HG03558 (cell line): ENCODE measurements around the gene FAM222A.

Source experiments
- ATAC-seq: cut with Tn5 transposase; IDR thresholded peaks from one replicate; pipeline ENCODE4 v1.9.1; 2021; ENCODE audit warnings: moderate number of reproducible peaks; ENCODE audit not compliant: unreplicated experiment; ENCODE audit errors: extremely low read depth

FAM222A gene

DNA sequence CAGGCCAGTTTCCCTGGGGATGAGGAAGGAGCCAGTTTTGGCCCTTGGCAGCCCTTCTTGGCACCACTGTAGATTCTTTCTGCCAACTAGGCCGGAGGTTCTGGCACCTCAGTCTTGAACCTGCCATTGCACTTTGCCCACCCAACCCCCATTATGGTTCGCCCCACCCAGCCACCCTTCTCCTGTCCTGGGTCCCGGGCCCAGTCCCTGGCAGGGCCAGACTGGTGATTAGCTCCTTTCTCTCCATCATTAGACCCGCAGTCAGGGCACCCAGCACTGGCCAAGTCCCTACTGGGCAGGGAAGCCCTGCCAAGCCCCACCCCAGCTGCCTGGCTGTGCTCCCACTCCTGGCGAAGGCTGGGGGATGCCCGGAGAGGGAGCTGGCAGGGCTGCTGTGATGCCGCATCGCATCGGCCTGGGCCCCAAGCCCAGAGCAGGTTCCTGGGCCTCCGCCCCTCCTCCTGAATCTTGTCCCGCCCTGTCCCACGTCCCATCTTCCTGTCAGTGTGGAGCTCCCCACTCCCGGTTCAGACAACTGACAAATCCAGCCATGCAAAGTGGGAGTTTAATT is 9.8 kb downstream of the FAM222A start:
- ATAC-seq = no peak

DNA sequence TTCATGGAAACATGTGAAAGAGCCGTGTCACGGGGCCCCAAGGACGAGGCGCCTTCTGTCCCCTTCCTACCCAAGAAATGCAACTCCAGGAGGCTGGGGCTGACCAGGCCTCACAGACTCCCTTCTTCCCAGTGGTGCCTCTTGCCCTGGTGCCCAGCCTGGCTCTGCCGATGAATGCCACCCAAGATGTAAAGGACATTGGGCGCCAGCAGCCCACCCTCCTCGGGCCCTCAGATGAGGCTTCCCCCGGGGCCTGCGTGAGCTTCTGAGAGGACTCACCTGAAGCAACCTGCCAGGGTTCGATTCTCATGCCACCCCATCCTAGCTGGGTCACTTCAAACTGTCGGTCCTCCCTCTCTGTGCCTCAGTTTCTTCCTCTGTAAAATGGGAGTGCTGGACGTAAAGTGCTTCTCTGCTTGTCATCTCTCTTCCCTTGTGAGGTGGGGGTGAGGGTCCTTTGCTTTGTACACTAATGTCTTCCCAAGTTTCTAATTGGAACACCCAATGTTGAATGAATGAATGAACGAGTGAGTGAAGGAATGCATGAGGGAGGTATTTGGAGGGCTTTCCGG is 10.8 kb downstream of the FAM222A start:
- ATAC-seq = no peak

DNA sequence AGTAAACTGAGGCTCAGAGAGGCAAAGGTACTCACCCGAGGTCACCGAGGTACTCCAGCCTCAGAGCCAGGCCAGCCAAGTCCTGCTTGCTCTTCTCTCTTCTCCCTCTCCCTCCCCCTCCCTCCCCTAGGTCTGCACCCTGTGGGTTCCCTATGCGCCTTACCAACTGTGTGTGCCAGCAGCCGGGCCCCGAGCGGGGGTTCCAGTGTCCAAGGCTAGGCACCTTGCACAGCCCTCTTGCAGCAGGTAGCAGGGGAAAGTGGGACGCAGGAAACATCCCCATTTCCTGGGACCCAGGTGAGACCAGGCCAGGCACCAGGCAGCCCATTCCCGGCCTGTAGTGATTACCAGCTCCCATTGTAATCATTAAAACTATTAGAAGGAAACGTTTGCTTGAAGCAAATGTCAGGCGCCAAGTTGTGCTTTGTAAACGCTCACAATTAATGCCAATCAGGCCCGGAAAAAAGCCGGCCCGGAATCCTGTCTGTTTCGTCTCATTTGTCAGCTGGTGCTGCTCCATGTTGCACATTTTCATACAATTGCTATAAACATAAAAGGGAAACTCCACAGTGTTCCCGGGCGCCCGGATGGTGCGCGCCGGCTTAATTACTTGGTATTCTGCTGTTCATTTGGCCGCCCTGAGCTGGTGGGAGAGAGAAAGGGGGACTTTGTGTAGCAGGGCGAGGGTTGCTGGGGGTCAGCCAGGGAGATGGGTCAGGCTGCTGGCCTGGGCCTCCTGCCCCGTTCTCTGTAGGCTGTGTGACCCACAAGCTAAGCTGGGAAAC is 11.9 kb downstream of the FAM222A start:
- ATAC-seq = no peak

DNA sequence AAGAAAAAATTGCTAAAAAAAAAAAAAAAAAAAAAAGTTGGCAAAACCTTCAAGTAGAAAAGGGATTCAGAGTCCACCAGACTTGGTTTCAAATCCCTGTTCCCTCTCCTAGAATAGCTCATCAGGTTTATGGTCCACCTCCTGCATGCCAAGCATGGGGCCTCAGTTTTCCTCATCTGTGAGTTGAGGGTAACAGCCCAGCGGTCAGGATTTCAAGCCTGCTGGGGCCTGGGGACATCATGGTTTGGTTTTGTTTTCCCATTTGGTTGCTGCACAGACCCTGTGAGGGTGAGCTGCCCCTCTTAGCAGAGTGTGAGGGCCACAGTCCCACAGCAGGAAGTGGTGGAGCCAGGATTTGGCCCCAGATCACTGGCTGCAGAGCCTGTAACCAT is 12.5 kb downstream of the FAM222A start:
- no peak for ATAC-seq

DNA sequence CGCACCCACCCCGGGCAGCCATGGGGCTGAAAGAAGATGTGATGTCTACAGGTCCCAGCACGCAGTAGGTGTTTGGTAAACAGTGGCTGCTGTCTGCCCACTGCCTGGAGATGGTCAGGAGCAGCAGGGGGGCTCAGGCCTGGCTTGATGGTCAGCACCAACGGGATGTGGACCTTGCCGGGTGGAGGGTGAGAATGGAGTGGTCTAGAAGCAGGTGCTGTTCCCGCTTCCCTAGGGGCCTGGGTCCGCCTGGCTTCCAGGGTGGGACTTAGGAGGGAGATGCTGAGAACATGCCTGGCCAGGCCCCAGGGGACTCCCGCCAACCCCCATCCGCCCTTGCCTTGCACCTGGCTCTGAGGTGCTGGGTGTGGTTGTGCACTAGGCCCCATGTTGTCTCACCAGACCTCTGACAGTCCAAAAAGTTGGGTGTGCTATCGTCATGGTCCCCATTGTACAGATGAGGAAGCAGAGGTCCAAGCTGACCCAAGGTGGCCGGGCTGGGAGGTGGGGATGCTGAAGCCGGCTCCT is 12.9 kb downstream of the FAM222A start:
- no peak for ATAC-seq

DNA sequence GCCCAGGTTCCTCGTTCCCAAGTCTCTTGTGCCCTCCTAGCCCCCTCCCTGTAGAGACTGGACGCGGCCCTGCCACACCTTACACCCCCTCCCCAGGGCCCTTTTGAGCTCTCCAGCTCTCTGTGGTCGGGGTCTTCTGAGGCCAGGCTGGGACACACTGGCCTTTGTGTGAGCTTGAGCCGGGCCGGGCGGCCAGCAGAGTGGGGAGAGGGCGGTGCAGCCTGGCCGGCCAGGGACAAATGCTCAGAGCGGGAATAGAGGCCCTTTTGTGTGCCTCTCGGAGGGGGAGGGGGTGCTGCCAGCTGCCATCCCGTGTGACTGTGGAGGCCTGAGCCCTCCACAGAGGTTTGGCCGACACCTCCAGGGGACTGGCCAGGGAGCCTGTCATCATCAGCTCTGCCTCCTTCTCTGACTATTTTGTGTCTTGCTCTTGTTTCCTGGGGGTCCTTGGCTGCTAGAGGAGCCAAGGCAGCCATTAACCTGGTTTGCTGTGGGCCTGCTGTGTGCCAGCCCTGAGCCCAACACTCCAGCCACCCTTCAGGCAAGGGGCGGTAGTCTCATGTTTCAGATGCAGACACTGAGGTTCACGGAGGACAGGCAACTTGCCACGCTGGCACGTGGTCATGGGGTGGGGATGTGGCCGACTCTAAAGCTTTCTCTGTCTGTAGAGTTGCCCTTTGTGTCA is 13.6 kb downstream of the FAM222A start:
- ATAC-seq = no peak

DNA sequence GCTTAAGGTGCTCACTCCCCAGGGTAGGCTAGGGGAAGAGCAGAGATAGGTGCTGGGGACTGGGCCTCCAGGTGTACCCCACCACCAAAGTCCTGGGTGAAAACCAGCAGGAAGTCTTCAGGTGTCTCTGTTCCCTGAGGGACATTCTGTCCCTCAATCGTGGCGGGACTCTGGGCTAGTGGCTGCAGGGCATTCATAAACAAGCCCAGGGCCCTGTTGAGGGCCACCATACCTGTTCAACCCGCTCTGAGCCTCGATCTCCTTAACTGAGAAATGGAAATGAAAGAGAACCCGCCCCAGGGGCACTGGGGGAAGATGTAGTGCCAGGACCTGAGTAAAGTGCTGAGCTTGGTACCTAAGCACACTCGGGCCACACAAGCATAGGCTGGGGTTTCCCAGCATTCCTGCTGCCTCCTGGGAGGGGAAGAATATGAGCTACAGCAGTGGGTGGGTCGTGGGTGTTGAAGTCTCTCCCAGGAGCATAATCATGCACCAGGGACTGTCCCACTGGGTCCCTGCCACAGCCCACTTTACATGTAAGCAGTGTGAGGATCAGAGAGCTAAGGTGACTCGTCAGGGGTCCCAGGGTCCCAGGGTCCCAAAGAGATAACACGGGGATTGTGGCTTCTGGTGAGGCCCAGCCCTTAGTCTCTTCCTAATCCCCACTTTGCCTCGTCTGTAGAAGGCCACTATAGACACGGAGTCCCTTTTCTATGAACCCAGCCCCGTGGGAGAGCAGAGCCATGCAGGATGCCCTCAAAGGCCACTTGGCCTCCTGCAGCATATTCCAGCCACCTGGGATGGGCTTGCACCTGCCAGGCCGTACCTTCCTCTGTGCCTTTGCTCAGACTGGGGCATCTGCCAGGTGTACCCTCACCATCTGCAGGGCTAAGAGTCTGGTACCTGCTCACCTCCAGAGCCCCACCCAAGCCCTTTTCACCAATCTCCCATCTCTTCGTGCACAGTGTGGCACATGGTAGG is 14.4 kb downstream of the FAM222A start:
- no peak for ATAC-seq

DNA sequence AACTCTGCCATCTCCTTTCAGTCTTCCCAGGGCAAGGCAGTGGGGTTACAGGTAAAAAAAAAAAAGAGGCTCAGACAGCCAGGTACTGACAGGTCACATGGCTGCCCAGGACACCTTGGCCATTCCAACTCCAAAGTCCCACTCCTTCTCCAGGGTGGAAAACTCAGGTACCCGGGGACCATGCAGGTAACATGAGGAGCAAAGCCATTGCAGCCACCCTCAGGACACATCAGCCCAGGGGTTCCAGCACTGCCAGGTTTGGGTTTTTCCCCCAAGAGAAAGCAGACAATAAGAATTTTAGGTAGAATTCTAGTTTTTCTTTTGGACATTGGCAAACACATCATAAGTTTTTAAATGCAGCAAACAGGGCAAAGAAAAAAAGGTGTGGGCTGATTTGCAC is 15.3 kb downstream of the FAM222A start:
- no peak for ATAC-seq

DNA sequence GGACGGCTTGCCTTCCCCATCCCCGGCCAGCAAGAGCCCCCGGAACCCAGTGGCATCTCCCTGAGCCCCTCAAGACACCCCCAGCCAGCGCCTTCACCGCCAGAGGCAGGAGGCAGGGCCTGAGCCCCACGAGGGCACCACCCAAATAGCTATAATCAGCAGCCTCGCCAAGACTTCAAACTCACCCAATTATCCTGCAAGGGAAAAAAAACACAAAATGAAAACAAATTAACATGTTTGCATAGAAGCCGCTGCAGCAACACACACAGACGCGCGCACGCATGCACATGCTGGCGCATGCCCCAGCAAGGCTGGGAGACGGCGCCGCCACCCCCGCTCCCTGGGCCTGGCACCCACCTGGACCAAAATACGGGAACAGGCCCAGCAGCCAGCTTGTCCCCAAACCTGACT is 15.8 kb downstream of the FAM222A start:
- ATAC-seq = no peak

DNA sequence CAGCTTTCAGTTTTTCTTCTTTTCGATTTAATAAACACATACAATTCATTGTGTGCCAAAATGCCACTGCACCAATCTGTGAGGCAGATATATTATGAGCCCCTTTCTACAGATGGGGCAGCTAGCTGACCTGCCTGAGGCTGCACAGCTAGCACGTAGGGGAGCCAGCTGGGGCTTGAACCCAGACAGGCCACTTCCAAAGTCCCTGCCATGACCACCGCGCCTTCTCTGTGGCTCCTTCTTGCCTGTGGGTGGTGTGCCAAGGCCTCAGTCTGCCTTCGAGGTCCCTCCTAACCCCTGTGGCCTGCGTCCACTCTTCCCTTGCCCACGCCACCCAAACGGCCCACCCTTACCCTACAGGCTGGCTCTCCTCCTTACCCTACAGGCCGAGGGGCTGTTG is 16.2 kb downstream of the FAM222A start:
- no peak for ATAC-seq

DNA sequence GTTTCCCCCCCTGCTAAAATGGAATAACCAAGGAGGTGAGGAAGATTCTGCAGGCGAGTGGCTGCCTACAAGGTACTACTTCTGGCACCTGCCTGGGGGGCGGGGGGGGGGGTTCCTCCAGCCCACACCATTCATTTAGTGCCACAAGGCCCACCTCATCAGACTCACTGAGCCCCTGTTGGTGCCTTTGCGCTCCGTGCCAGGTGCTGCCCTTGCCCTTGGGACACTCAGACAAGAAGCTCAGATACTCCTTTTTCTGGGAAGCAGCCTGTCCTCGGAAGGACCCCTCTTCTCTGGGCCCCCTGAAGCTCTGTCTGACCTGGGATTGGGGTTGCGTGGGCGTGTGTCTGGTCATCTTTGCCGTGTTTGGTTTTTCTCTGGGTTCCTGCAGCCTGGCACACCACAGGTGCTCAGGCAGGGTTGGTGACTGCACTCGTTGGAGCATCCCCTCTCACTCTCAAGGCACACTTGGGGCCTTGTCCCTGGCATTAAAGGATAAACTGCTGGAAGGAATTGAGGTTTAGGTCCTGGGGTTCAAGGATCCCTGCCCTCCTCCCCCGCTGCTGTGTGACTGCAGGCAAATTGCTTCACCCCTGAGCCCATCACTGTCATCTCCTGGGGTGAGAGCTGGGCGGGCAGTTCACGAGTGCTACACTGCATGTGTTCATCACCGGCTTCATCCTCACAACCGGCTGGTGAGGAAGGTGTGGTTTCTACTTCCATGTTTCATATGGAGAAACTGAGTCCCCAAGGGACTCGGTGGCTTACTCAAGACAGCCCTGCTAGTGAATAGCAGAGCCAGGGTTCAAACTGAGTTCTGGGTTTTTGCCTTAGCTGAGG is 16.9 kb downstream of the FAM222A start:
- ATAC-seq = no peak

DNA sequence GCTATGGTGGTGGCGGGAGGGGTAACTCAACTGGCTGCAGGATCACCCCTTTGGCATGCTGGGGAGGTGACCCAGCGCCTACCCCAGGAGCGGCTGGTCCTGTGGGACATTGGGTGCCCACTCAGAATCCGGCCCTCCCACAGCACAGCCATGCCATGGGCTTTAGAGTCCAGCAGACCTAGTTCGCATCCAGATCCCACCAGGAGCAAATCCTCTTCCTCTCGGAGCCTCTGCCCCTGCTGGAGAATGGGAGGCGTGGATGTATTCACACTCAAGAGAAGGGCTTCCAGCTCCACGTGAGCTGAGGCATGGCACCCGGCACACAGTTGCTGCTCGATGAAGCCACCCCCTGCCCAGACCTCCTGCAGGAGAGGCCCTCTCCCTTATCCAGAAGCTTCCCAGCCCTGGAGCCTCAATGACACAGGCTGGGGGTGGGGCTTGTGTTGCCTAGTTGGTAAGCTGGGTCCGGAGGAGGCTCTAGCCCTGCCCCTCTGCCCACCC is 17.7 kb downstream of the FAM222A start:
- no peak for ATAC-seq

DNA sequence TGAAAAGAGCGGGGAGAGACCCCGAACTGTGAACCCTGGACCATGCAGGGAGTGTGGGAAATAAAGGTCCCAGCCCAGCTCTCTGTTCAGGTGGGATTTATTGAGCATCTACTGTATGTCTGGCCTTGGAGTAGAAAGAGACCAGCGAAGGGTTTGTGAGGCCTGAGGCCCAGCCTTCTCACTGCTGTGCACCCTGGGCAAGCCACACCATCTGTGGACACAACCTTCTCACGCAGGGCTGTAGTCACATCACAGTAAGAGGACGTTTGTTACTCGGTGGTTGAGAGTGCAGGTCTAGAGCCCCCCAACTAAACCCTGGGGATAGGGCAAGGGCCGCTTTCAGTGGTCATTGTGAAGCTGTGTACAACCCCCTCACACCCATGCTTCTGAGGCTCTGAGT is 18.2 kb downstream of the FAM222A start:
- no peak for ATAC-seq

DNA sequence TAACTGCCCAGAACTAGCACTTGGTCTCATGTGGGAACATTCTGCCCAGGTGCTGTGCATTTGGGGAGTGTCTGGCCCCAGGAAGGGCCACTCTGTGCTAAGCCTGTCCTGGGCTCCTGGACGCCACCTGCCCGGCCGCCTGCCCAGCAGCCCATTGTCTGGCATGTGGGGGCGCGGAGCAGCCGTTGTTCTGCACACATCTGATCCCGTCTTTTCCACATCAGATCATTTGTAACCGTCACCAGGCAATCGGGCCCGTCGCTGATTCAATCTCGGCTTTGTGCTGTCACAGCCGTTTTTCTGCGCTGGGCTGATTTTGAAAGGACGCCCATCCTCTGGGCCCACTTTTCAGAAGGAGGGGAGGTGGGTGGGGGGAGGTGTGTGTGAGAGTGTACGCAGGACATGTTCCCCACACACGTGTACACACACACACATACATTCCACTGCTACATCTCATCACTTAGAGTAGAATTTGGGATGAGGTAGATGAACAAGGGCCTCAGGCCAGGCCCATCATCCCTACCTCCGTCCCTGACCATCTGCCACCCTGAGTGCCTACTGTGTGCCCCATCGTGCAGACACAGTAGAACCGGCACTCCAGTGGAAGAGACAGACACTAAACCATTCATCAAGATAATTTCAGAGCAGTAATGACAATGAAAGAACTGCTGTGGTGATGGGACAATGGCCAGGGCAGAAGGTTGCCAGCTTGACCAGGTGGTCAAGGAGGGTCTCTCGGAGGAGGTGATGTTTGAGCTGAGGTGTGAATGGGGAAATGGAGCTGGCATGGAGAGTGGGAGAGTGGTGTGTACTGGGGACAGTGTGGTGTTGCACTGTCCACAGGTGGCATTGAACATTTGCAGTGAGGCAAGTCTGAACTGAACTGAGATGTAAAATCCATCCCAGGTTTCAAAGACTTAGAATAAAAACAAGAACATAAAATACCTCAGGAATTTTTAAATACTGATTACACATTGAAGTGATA is 19.0 kb downstream of the FAM222A start:
- no peak for ATAC-seq

DNA sequence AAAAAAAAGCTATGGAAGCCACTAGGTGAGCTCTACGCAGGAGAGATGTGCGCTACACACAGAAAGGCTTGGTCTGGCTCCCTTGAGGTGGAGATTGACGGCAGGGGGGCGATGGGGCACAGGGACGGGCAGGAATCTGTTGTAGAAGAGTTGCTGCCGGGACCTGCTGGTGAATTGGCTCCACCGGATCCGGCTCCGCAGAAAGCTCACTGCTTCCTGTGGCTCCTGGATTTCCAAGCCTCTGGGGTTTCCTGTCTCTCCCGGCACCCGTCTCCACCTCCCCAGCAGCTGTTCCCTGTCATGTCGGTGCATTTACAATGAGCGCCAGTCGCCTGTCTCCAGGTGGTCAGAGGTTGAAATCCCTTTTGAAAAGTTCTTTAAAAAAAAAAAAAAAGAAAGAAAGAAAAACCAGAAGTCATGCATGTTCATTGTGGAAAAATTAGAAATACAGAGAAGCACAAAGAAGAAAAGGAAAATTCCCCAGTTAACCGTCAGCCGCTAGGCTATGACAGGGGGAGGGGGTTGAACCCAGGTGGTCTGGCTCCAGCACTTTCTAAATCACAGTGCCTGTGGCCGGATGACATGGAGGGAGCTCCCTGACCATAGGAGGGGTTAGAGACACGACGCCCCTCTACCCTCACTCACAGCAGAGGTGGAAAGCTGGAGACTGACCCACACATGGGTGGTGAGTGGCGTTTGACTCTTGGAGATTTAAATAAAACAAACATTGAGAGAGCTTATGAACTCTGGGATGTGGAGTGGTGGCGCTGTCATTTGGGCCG is 20.8 kb downstream of the FAM222A start:
- no peak for ATAC-seq

DNA sequence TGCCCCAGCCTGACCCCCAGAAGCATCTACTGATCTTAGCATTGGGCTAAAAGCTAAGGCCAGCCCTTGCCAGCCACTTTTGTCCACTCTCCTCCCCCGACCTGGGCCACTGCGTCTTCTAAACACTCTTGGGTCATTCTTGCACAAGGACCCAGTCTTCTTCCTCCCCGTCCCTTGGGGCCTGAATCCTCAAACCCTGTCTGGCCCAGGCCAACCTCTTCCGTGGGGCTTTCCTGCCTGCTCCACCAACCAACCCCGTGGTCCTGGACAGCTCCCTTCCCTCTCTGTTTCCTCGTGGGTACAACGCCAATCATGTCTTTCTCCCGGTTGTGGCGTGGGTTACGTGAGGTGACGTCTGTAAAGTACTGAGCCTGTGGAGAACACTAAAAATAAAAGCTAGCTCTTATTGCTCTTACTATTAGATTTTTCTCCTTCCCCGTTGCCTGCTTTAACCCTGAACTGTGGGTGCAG is 21.5 kb downstream of the FAM222A start:
- ATAC-seq = no peak
